Panc1 (cell line): Measurements from ENCODE around the gene CEP164. TPM values are rescaled to one million over a fixed set of nuclear protein-coding genes. Genes with fewer than 3 reads are reported as not detected.

Source experiments
- ATAC-seq: fragments of 200-7000 bp; cut with Tn5 transposase; 2 replicates; pipeline ENCODE4 v1.9.1; 2020; ENCODE audit warnings: mild to moderate bottlenecking, moderate library complexity
- BruUV-seq: library from RNA; stranded (reverse); fragments of 400-500 nt; replicated peaks from 2 replicates; lab custom pipeline; 2021; lab: Mats Ljungman, UMichigan
- CTCF ChIA-PET: fragments of 300-600 bp; sonication (Branson Sonifier 250); formaldehyde crosslinking; loops from one replicate; lab custom pipeline; 2022; ENCODE audit warnings: antibody characterized with exemption; lab: Charles Lee
- POLR2A ChIA-PET: fragments of 300-600 bp; sonication (Branson Sonifier 250); formaldehyde crosslinking; loops from one replicate; lab custom pipeline; 2022; ENCODE audit warnings: antibody characterized with exemption; lab: Charles Lee
- DNase-seq: peaks from one replicate; pipeline ENCODE4 v3.0.0-alpha.2; 2010; ENCODE audit warnings: low read depth, low spot score
- H3K27ac ChIP-seq: 2 replicates; pipeline ENCODE4 v1.5.1; 2011; ENCODE audit warnings: mild to moderate bottlenecking, low read length, inconsistent platforms
- H3K27me3 ChIP-seq: fragments of 200-500 bp; sonication (Bioruptor generic); 2 replicates; pipeline ENCODE4 v1.6.0; 2014; ENCODE audit warnings: low read length, inconsistent platforms; ENCODE audit not compliant: control insufficient read depth, insufficient read depth
- H3K36me3 ChIP-seq: fragments of 200-500 bp; sonication (Bioruptor generic); 2 replicates; pipeline ENCODE4 v1.5.1; 2014; ENCODE audit warnings: inconsistent platforms, mild to moderate bottlenecking, low read length, moderate library complexity; ENCODE audit not compliant: control insufficient read depth, insufficient read depth
- H3K4me1 ChIP-seq: 2 replicates; pipeline ENCODE4 v1.5.1; 2011; ENCODE audit warnings: inconsistent platforms, mild to moderate bottlenecking, low read length, moderate library complexity; ENCODE audit not compliant: control insufficient read depth, insufficient read depth
- H3K4me3 ChIP-seq, 2 experiments: 2 replicates each; pipeline ENCODE4 v1.5.1; 2011 to 2012; ENCODE audit warnings: low read depth in 2 of 2, low read length in 2 of 2, mild to moderate bottlenecking in 2 of 2, inconsistent platforms in 1 of 2, moderate library complexity in 1 of 2
- H3K9me3 ChIP-seq: fragments of 200-500 bp; sonication (Bioruptor generic); 2 replicates; pipeline ENCODE4 v1.5.1; 2014; ENCODE audit warnings: low read depth, mild to moderate bottlenecking, inconsistent platforms, low read length, moderate library complexity; ENCODE audit not compliant: control insufficient read depth, insufficient read depth
- CTCF ChIP-seq: fragments of 450-650 bp; IDR thresholded peaks from 2 replicates; pipeline ENCODE4 v1.5.1; 2017; ENCODE audit warnings: mild to moderate bottlenecking
- POLR2AphosphoS5 ChIP-seq: IDR thresholded peaks from 2 replicates; pipeline ENCODE4 v1.6.1; 2012; ENCODE audit warnings: mild to moderate bottlenecking, low read depth, low read length, moderate library complexity
- REST ChIP-seq, 2 experiments: IDR thresholded peaks; 2 replicates each; pipeline ENCODE4 v1.6.1; 2011 to 2012; ENCODE audit warnings: low read depth in 2 of 2, control low read depth in 1 of 2, low read length in 1 of 2, mild to moderate bottlenecking in 1 of 2, moderate library complexity in 1 of 2; ENCODE audit not compliant: insufficient read depth in 1 of 2
- SIN3A ChIP-seq: IDR thresholded peaks from 2 replicates; pipeline ENCODE4 v1.6.1; 2012; ENCODE audit warnings: low read depth, mild to moderate bottlenecking, low read length, moderate library complexity, borderline replicate concordance; ENCODE audit not compliant: insufficient read depth
- TCF7L2 ChIP-seq: IDR thresholded peaks from 2 replicates; pipeline ENCODE4 v1.6.1; 2011; ENCODE audit warnings: mild to moderate bottlenecking, low read depth, low read length, inconsistent platforms
- in situ Hi-C: cut with HindIII; loops from 2 replicates; pipeline ENCODE4 v1.10.0; 2016; ENCODE audit warnings: low sequenced_read_pairs, low pct_unique_long_range_greater_than_20kb
- intact Hi-C: fragments of 100-400 bp; cut with micrococcal nuclease; formaldehyde crosslinking; loops from one replicate; pipeline ENCODE4 v1.10.0; 2022; ENCODE audit not compliant: unreplicated experiment
- total RNA-seq: library from RNA; stranded (reverse); gene quantifications from one replicate; pipeline ENCODE4 v1.2.1, GENCODE V29; 2021; ENCODE audit not compliant: unreplicated experiment

CEP164 gene
- total RNA-seq, 1 experiment from 2014 or later: 75.4 TPM

GRCh38 chr11:117345039-117345438 is 17.4 kb downstream of the CEP164 start:
- Histone ChIP-seq H3K36me3 (no peaks in the 10 kb centered on the region), H3K4me3 (no peak overlapping the region), H3K27ac (no peak overlapping the region), H3K9me3 (no peaks in the 10 kb centered on the region), H3K4me1 (no peaks in the 10 kb centered on the region), H3K27me3 (no peaks in the 10 kb centered on the region)
- DNase-seq (no peak), ATAC-seq (no peak)
- in situ Hi-C loops (no loop called here), intact Hi-C loops (no loop called here)
- ChIA-PET POLR2A (no interaction called here), CTCF (interaction anchor here (0.7 kb wide), 1 partner anchor 40 kb away, joined by 3 read pairs; no protein-coding TSS in a partner anchor)
- no TSS peak for BruUV-seq
- TF ChIP-seq SIN3A (no peak), TCF7L2 (no peak), CTCF (no peak), REST (IDR thresholded peaks at IDR 0.05; ENCODE audit: insufficient read depth in 1 of 2, low read depth in 2 of 2, low read length in 1 of 2) (no peak), POLR2AphosphoS5 (no peak)

- TF ChIP-seq REST (IDR thresholded peaks at IDR 0.05; ENCODE audit: insufficient read depth in 1 of 2, low read depth in 2 of 2, low read length in 1 of 2) (no peak), CTCF (no peak), SIN3A (no peak), TCF7L2 (no peak), POLR2AphosphoS5 (no peak)
- no peak for DNase-seq
- ChIA-PET POLR2A (no interaction called here), CTCF (no interaction called here)
- no TSS peak for BruUV-seq
- intact Hi-C loops (no loop called here), in situ Hi-C loops (no loop called here)
- Histone ChIP-seq H3K27ac (no peak overlapping the region), H3K9me3 (no peaks in the 10 kb centered on the region), H3K4me1 (no peaks in the 10 kb centered on the region), H3K36me3 (peaks cover 15% of the 10 kb centered on the region), H3K27me3 (no peaks in the 10 kb centered on the region), H3K4me3 (no peak overlapping the region)
- ATAC-seq: no peak
Observed at GRCh38 chr11:117354550-117354949, 26.9 kb downstream of the CEP164 start.
